Activated CD4-positive, alpha-beta T cell treated with anti-CD3 and anti-CD28 coated beads, Interleukin-2, Interleukin-6, amounts not matched to agents 100 ng/mL and 50 ng/mL, durations not matched to agents 16 hours and 8 hours (primary cell): Measurements from ENCODE around the gene AKAP7.
A peak's percentile ranks its signal among the peaks of the same experiment; 100 is the strongest.
"Not testable (repeated sequence)": the region's sequence is repeated elsewhere in the genome, so short reads cannot be mapped to it uniquely, and the experiment has no call there.

Experiments
- DNase-seq: peaks from one replicate; pipeline ENCODE4 v3.0.0-alpha.2; 2020

The AKAP7 gene

DNA sequence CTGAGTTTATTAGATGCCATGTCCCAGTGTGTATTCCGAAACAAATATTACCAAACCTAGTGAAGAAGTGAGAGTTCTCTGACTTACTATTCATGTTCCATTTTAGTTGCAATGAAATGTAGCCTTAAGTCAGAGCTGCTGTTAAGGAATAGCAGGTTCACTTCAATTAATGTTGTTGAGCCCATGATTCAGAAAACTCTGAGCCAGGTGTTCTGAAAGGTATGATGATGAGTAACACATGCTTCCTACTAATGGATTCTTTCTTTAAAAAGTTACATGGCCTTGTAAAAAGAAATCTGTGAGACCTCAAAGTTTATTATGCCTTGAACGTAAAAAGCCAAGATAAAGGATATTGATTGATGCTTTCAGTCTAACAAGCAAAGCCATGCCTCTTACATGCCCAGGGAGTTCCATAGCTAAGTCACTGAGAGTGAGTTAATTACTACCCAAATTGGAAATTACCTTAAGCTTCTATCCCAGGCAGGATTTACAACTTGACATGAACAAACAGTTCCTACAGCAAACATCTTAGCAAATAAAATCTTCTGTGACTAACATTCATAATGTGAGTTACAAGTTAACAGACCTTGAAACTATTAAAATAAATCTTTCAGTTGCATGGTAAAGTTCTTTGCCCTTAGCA is 122.9 kb downstream of the AKAP7 start:
- no peak for DNase-seq

DNA sequence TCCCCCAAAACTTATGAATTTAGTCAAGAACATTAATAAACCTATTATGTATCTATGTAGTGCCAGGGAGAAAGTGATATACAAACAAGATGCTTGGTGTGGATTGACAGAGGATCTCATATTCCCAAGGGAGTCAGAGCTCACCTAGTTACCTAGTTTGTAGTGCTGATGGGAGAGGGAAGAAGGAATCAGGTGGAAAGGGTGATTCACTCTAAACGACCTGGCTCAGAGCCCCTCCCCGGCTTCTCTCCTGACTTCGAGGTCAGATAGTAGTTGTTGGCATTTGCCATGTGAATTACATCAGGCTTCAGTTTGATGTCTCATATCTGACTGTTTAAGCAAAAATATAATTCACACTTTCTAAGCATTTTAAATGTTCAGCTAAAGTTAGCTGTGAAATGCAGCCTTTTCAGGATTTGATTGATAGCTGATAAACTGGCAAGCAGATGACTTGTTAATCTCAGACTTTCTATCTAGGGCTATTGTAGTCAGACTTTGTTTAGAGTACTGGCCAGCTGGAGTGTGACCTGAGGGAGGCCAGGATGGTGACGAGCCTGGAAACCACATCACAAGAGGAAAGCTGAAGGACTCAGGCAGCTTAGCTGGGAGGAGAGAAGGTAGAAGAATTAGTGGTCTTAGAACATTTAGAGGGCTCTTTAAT is 123.7 kb downstream of the AKAP7 start:
- DNase-seq: no peak

DNA sequence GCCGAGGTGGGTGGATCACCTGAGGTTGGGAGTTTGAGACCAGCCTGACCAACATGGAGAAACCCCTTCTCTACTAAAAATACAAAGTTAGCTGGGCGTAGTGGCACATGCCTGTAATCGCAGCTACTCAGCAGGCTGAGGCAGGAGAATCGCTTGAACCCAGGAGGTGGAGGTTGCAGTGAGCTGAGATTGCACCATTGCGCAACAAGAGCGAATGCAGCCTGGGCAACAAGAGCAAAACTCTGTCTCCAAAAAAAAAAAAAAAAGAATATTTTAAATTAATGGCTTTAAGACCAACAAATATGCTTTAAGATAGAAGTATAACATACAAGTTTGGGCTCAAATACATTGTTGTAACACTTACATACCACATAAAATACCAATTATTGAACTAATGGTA is 125.7 kb downstream of the AKAP7 start:
- not testable (repeated sequence) for DNase-seq

DNA sequence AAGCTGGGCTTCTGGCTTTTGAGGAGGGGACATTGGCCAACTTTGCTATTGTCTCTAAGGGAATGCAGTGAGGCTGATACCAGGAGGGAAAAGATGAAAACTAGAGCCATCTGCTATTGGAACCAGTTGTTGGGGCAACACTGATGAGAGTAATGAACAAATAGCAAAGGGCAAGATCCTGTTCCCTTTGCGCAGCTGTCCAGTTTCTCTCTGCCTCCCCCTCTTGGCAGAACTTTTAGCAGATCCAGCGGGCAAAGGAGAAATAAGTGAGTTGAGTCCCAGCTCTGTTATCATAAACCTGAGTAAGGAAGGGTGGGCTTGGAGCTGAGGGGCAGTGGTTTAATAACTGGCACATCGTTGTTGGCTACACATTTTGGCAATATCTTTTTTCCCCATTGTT is 126.8 kb downstream of the AKAP7 start:
- no peak for DNase-seq

DNA sequence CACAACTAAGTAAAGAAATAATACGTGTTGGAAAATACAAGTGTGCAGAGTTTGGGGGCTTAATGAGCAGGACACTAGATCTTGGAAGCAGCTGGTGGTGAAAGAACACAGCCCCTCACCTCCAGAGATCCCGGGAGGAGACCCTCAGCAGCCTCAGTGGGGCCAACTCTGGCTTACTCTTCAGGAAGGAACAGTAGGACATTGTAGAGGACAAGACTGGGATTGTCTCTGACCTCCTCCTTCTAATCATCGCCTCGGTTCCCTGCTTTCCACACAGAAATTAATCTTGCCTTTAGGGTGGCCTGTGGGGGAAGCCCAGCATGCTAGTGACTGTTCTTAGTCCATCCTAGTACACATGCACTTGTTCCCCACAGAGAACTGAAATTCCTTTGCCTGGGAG is 130.7 kb downstream of the AKAP7 start:
- no peak for DNase-seq

DNA sequence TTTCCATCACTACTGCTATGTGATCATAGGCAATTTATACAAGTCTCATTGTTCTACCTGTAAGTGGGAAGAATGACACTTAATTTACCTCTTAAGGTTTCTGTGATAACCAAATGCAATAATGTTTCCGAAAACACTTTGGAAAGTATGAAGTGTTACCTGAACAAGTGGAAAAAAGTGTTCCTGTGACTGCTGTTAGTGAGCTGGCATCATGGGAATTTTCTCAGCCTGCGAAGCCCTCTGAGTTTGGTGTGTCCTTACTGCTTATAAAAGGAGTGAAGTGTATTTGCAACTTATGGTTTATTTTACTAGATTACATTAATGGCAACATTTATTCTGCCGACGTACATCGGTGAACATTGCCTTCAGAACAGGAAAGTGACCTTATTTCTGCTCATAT is 133.0 kb downstream of the AKAP7 start:
- DNase-seq: no peak

DNA sequence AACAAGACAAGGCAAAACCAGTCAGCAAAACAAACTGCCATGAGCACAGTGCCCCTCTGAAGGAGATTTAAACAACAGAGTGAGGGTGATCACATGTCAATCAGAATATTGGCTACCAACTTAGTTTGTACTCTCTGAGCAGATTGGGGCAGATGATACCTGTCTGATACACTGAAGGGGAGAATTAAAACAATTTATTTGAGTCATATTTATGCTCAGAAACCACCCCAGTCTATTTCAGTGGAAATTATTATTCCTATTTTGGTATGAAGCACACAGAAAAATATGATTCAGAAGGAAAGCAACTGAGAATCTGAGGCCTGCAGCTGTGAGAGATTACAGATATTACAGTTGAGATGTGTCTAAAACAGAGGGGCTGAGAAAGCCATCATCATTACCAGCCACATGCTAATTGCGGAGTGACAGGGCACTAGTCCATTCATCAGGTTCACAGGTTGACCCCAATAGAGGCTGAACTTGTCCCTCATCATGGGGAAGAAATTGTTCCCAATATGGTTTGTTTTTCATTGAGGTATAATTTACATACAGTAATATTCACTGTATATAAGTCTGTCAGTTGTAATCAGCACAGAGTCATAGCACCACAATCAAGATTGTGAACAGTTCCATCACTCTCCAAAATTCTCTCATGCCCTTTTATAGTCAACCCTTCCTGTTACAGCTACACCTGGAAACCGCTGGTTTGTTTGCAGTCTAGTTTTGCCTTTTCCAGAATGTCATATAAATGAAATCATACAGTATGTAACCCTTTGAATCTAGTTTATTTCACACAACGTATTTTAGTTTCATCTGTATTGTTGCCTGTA is 134.5 kb downstream of the AKAP7 start:
- DNase-seq: no peak

DNA sequence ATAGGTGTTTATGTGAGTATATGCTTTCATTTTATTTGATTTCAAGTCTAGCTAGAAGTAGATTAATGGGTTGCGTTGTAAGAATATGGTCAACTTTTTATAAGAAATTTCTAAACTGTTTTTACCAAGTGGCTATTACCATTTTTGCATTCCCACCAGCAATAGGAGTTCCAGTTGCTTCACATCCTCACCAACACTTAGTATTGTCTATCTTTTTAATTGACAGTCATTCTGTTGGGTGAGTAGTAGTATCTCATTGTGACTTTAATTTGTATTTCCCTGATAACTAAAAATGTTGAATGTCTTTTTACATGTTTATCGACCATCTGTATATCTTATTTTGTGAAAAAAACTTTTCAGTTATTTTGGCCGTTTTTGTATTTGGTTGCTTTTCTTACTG is 135.3 kb downstream of the AKAP7 start:
- no peak for DNase-seq

DNA sequence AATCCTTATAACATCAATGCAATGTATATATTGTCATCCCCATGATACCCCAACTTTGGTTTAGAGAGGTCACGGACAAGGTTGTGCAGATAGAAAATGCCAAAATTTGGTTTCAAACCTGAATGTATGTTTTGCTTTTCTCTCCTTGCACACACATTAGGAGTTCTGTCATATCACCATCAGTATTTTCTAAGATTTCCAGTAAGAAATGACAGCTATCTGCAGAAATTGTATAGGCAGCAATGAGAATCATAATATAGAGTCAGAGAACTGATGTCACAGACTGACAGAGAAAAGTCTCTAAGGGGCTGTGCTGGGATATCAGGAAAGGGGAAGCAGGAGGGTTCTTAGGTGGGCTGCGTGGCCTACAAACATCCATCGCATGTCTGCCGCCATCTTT is 140.0 kb downstream of the AKAP7 start:
- no peak for DNase-seq

DNA sequence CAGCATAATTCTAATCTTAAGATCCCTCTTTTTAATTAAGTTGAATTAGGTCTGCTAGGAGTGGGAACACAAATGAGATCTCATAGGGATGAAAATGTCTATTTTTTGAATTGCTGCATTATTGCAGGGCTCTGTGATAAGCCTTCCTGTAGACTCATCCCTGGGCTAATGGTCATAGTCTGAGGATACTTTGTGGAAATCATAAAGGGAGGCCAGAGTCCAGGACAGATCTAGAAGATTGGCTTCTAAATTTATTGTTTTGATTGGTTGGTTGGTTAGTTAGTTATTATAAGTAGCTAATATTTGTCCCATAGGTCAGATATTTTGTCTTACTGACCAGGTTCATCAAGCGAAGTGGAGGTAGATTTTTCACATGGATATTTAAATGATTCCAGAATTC is 142.3 kb downstream of the AKAP7 start:
- no peak for DNase-seq

DNA sequence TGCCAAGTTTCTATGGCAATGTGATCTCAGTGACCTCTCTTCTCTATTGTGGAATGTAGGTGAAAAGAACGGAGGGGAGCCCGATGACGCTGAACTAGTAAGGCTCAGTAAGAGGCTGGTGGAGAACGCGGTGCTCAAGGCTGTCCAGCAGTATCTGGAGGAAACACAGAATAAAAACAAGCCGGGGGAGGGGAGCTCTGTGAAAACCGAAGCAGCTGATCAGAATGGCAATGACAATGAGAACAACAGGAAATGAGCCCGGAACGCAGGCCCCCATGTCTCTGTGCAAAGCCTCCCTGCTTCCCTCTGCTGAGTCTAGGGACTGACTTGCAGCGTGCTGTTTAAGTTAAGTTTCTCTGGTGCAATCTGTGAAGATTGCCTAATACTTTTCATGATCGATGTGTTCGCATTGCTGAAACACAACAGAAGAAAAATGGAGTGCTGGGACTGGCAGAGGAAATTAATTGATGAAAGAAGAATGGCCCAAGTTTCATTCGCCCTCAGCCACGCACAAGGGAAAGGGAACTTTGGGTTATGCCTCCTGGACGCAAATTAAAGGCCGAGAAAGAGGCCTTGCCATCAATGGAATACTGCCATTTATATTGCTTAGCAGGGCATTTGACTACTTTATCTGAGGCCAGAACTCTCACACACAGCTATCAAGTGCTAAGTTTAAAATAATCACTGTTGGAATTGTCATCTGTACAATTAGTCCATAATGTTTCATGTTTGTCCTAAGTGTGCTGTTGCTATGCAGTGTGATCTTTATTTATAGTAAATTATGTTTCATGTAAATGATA is 146.4 kb downstream of the AKAP7 start:
- DNase-seq: peak; percentile 44

DNA sequence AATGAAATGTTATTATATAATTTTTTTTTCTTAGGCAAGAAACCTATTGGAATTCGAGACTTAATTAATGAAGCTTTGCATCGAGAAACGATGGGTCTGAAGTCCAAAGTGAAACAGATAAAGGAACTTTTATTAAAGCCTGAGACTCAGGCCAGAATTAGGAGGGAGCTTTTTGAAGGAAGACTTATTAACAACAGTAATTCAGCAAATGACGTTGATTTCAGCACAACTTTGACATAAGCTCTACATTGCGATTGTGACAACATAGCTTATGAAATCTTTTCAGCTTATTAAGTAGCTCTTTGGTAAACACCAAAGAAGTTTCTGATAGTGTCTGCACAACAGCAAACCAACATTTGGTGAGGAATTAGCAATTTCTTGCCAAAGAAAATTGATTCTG is 147.1 kb downstream of the AKAP7 start:
- DNase-seq: no peak

DNA sequence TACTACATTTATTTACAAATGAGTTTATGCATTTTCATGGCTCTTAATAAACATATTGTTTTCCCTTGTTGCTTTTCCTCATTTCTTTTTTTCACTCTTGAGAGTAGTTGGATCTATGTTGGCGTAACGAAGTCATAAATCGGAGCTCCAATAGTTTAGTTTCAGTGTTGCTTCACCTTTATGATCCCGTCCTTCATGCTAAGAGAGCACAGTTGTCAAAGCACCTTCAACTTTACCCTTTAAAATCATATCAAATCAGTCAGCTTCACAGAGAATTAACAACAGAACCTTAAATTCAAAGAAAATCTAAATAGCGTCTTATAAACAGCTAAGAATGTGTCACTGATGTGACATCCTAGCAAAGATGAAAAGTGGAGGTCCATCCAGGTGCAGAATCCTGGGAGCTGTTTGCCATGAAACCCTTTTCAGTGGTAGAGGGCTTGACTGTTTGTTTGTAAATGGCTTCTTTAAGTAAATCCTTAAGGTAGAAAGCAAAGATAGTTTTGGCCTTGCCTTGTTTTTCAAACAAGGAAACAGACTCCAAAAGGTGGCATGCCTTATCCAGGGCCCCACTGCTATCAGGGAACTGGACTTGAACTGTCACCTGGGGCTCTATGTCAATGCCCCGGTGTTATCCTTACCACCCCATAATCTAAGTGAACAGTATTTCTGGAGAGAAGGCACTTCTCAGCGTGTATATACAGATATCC is 148.4 kb downstream of the AKAP7 start:
- no peak for DNase-seq

DNA sequence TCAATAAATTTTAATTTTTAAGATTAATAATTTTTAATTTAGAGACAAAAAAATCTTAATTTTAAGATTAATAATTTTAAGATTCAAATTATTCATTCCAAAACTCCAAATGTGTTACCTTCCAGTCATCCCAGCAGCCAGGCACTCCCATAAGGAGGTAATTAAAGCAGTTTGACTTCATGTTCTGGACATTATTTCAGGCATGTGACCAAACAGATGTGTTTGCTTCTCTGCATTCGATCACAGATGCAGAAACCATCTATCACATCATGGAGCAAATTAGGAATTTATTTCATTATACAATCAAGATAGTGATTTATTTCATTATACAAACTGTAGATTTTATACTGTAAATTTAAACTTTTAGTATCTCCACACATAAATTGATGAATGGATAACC is 150.3 kb downstream of the AKAP7 start:
- no peak for DNase-seq

DNA sequence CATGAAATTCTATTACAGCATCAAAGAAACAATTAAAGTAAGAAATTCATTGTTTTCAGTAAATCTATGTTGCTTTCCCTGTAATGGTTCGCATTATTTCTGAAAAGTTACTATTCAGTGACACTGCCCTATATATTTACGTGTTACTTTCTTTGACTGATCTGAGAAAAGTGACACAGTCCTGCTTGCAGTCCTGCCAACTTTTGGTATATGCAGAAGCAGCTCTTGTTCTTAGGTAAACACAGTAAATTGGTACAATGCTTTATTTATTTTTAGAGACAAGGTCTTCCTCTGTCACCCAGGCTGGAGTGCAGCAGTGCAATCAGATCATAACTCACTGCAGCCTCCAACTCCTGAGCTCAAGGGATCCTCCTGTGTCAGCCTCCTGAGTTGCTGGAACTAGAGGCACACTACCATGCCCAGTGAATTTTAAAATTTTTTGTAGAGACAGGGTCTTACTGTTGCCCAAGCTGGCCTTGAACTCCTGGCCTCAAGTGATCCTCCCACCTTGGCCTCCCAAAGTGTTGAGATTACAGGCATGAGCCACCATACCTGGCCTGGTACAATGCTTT is 151.3 kb downstream of the AKAP7 start:
- DNase-seq: no peak

DNA sequence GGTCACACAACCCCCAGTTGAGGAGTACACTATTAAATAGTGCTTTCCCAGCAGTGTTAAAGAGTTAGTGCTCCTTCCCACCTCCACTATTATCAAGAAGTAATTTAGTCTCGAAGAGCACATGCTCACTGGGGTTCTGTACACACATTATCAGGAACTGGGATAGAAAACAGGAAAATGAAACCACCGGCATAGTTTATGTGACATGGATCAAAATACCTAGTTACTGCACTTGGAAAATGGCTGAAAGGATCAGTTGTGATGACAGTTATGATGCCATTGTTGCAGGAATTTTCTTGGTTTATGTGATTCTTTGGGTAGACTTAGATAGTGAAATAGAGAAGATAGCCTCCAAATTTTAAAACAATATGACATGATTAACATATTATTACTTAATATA is 152.9 kb downstream of the AKAP7 start:
- no peak for DNase-seq

DNA sequence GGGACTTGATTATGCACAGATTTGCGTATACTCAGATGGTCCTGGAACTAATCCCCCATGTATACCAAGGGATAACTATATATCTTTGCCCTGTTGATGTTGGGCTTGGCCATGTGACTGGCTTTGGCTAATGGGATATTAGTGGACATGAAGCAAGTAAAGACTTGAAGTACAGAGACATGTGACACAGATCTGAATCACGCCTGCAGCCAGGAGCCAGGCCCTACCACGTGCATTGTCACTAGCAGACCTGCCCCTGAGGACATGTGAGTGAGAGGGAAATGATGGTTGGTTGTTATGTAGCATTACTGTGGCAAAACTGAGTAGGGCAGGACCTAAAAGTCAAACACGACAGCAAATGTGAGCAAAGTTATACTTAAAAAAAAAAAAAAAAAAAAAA is 155.7 kb downstream of the AKAP7 start:
- no peak for DNase-seq

DNA sequence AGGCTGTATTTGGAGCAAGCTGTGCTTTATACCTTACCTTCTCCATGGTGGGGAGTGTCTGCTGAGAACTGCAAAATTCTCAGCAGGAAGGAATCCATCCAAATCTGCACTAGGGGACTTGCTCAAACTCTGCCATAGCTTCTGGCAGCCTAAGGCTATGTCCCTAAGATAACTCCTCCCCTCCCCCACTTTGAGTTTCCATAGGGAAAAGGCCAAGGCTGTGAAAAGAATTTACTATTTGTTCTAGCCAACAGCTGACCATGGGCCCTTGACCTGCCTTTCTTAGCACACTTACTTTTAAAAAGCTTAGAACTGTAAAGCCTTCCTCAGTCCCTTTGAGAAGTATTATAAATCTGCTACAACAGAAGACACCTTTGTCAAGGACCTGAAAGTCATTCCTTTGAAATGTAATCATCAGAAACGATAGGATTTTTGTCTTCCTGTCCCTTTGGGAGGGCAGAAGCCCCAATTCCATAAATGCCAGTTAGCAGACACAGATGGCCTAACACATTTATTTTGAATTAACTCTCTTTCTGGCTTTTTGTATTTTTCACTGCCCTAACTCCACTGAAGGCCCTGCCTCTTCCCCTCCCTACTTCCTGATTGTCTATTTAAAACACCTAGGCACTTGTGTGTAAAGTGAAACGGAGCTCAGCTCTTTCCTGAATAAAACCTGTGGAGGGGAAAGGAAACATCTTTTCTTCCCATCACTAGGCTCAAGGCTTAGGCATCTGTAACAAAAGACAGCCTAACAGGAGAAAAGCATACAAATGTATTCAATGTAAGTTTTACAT is 157.1 kb downstream of the AKAP7 start:
- DNase-seq: no peak

DNA sequence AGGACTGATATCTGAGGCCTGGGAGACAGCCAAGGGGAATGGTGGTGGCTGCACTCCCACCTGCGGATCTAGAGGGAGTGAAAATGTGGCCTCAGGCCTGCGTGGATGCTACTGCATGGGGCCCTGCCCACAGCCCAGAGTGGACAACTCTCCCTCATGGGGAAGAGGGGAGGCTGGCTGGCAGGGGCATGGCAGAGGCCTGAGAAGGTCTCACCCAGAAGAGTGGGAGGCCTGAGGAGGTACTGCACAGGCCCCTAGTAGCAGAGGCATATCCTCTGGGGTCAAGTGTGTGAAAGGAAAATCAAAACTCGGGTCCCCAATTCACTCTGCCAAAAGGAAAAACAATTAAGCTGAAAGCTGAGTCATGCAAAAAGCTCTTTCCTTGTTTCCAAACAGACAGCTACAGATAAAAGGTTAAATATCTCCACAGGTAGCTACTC is 158.2 kb downstream of the AKAP7 start:
- no peak for DNase-seq

DNA sequence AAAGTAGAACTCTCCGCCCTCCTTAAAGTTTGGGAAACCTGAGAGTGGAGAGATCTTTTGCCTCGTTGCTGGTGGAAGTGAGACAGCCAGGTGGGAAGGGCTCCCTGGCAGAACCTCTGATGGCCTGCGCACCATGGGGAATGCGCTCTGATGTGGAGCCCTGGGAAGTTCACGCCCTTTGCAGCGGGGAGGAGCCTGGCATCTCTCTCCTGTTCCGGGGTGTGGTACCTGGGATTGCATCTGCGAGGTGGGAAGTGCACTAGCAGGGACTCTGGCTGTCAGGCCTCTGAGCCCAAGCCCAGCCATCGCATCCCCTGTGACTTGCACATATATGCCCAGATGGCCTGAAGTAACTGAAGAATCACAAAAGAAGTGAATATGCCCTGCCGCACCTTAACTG is 159.8 kb downstream of the AKAP7 start:
- no peak for DNase-seq

DNA sequence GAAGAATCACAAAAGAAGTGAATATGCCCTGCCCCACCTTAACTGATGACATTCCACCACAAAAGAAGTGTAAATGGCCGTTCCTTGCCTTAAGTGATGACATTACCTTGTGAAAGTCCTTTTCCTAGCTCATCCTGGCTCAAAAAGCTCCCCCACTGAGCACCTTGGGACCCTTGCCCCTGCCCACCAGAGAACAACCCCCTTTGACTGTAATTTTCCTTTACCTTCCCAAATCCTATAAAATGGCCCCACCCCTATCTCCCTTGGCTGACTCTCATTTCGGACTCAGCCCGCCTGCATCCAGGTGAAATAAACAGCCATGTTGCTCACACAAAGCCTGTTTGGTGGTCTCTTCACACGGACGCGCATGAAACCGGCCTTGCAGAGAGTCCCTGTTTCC is 165.6 kb downstream of the AKAP7 start:
- DNase-seq: not testable (repeated sequence)
